GM18868 (cell line): ENCODE results near the gene RASA4B.
"Not testable (repeated sequence)": the region's sequence is repeated elsewhere in the genome, so short reads cannot be mapped to it uniquely, and the experiment has no call there.

ENCODE experiments used
- ATAC-seq: cut with Tn5 transposase; IDR thresholded peaks from one replicate; pipeline ENCODE4 v1.9.1; 2021; ENCODE audit warnings: mild to moderate bottlenecking, moderate library complexity; ENCODE audit not compliant: unreplicated experiment

Gene RASA4B

DNA sequence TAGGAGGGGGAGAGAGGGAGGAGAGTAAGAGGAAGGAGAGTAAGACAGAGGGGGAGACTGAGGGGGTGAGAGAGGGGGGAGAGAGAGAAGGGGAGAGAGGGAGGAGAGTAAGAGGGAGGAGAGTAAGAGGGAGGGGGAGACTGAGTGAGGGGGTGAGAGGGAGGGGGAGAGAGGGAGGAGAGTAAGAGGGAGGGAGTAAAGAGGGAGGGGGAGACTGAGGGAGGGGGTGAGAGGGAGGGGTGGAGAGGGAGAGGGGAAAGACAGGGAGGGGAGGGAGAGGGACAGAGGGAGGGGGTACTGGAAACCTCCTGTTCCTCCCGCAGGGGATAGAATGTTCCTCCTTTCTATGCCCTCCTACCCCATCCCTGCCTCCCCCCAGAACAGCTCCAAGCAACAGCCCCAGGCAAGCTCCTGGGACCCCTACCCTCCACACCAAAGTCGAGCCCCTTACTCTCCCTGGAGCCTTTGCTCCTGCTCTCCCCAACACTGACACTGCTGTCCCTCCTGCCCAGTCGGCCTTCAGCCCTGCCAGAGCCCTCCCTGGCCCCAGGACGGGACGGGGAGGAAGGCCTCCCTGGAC lies 4.8 kb downstream of the RASA4B start:
- not testable (repeated sequence) for ATAC-seq

DNA sequence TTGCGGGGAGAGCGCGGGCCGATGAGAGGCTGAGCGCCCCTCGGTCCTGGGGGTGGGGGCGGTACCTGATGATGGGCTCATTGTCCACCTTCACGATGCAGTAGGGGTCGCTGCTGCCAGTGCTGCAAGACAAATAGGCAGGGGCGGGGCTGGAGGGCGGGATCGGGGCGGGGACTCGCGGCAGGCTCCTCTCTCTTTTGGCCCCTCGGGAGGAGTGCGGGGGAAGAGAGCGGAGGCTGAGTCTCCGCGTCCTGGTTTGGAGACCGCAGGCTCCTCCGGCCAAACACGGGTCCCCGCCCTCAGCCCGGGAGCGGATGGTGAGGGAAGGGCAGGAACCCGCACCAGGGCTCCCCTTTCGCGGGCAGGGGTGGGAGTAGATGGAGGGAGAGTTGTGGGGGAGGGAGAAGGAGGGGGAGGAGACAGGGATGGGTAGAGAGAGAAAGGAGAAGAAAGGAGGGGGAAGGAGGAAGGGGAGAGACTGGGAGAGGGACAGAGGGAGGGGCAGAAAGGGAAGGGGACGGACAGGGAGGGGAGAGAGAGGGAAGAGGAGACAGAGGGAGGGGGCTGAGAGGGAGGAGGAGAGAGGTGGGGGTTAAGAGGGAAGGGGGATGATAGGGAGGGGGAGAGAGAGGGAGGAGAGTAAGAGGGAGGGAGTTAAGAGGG lies 5.6 kb downstream of the RASA4B start:
- peak; percentile 46 for ATAC-seq

DNA sequence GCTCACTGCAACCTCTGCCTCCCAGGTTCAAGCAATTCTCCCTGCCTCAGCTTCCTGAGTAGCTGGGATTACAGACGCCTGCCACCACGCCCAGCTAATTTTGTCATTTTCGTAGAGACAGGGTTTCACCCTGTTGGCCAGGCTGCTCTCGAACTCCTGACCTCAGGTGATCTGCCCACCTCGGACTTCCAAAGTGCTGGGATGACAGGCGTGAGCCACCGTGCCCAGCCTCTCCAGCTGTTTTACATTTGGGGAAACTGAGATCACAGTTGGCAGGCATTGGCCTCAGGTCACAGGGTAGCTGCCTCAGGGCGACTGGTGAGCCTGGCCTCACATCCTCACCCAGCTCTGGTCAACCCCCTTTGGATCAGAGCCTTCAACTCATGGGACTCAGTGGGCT lies 7.0 kb downstream of the RASA4B start:
- ATAC-seq: not testable (repeated sequence)

DNA sequence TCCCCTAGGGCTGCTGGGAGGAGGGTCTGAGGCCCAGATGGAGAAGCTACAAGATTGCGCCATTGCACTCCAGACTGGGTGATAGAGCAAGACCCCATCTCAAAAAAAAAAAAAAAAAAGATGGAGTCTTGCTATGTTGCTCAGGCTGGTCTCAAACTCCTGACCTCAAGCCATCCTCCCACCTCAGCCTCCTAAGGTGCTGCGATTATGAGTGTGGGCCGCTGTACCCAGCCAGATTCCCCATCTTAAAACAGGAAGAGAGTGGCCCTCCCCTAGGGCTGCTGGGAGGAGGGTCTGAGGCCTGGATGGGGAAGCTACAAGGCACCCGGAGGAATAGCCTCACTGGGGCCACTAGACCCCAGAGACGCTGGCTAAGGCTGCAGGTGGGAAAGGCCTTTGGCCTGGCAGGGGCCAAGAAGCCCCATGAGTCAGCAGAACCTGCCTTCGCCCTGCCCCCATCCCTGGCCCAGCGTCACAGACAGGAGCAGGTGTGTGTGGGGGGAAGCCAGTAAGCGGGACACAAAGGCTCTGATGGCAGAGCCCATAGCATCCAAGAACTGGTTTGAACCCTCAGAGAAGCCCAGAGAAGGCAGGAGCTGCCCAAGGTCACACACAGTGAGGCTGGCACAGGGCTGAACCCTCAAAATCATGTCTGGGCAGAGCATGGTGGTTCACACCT lies 10.0 kb downstream of the RASA4B start:
- not testable (repeated sequence) for ATAC-seq

DNA sequence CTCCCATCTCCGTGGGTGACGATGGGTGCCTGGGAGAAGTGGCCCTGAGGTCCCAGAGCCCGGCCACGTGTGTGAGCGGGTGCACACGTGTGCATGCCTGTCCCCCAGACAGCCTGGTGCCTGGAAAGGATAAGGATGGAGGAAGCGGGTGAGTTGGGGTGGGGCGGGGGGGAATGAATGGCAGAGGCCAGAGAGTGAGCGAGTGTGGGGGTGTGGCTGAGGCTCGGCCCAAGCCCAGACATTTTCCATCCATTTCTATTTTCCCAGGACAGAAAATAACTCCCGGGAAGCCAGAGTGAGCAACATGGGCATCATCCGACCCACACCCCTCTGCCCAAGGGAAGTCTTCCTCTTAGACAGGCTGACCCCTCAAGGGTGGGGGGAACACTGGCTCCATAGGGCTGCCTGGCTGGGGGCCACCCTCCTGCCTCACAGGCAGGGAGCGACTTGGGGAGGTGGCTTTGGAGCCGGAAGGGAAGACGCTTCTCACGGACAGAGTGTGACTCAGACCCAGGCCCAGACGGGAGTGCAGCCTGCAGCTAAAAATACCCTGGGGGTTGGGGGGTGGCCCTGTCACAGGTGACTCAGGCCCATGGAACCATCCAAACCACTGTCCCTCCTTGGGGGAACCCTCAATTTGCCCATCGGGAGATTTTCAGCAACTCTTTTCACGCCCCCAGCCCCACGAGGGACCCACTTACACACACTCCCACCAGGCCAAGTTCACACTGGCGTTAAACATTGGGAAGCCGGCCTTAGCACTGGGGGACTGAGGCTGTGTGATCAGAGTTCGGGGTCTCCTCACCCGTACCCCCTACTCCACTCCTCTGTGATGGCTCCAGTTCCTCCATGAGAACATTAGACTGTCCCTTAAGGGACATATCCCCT lies 12.0 kb downstream of the RASA4B start:
- not testable (repeated sequence) for ATAC-seq

DNA sequence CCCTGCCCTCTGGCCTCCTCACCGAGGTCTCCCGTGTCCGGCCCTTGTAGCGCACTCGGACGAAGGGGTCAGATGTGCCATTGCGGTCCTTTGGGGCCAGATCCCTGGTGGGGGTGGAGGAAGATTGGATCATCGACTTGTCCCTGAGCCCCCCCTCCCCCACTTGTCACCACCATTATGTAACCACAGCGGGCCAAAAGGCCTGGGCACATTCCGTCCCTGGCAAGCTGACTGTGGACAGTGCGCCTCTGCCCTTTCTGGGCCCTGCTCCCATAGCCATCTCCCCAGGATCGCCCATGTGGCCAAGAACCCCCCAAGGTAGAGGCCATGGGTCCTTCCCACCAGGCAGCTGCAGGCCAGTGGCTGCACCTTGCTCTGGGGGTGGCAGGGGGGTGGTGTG lies 14.4 kb downstream of the RASA4B start:
- ATAC-seq: not testable (repeated sequence)

DNA sequence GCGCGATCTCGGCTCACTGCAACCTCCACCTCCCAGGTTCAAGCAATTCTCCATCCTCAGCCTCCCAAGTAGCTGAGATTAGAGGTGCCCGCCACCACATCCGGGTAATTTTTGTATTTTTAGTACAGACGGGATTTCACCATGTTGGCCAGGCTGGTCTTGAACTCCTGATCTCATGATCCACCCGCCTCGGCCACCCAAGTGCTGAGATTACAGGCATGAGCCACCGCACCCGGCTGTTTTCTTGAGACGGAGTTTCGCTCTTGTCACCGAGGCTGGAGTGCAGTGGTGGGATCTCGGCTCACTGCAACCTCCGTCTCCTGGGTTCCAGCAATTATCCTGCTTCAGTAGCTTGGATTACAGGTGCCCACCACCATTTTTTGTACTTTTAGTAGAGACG lies 19.3 kb downstream of the RASA4B start:
- ATAC-seq: not testable (repeated sequence)

DNA sequence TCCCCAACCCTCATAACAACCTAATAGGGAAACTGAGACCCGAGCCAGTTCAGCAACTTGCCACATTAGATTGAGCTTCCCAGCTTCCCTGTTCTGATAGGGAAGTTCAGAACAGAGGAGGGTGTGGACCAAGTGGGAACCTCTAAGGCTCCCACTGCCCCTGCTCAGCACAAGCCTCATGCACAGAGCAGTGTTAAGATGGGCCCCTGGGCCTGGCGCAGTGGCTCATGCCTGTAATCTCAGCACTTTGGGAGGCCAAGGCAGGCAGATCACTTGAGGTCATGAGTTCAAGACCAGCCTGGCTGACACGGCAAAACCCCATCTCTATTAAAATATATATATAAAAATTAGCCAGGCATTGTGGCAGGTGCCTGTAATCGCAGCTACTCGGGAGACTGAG lies 20.3 kb downstream of the RASA4B start:
- not testable (repeated sequence) for ATAC-seq

DNA sequence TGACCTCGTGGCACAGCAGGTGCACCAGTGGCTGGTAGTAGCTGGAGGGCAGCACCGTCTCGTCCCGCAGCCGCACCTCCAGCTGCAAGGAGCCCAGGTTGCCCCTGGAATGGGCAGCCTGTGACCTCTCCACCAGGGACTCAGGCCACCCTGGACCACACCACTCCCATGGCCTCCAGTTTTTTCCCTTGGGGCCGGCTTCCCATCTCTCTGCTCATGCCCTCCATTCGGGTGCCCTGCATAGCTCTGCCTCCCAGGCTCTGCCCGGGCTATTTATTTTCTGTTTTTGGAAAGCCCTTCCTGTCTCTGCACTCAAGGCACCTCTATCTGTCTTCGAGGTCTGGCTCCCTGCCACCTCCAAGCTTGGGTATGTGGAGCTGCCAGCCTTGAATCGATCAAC lies 20.7 kb downstream of the RASA4B start:
- not testable (repeated sequence) for ATAC-seq

DNA sequence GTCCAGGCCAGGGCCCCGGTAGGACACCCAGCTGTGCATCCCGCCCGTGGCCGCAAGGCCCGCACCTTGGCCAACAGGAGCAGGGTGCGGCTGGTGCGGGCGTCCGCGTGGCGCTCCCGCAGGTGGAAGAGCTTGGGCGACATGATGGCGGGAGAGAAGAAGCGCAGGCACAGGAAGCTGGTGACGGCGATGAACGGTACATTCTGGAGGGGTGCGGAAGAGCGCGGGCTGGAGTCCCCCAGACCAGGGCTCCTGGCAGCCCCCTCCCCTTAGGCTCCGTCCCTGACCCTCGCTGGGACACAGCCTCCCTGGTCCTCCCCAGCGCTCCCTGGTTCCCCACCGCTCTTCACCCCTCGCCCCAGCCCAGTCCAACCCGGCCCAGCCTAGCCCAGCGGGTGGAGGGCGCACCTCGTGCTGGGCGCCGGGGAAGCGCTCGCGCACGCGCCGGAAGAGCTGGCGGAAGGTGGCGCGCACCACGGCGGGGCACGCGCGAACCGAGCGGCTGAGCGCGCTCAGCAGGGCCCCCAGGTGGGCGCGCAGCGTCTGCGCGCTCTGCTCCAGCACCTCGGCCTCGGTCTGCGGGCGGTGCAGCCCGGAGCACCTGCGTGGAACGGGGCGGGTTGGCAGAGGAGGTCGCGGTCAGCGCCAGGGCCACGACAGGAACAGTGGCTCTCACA lies 23.0 kb downstream of the RASA4B start:
- ATAC-seq: peak; percentile 70

DNA sequence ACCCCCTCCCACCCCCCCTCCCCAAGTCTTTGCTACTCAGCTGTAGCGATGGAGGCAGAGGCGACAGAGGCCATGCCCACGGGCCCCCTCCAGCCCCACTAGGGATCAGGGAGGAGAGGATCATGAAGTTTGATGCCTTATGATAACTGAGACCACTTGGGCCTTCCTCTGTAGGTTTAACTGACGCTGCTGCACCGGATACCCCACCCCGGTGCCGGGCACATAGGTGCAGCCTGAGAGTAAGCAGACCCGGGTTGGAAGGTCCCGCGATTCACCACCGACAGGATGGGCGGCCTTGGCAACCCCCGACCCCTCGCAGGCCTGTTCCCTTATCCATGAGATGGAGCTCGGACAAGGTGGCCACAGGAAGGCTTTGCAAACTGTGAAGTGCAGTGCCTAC lies 23.6 kb downstream of the RASA4B start:
- not testable (repeated sequence) for ATAC-seq

DNA sequence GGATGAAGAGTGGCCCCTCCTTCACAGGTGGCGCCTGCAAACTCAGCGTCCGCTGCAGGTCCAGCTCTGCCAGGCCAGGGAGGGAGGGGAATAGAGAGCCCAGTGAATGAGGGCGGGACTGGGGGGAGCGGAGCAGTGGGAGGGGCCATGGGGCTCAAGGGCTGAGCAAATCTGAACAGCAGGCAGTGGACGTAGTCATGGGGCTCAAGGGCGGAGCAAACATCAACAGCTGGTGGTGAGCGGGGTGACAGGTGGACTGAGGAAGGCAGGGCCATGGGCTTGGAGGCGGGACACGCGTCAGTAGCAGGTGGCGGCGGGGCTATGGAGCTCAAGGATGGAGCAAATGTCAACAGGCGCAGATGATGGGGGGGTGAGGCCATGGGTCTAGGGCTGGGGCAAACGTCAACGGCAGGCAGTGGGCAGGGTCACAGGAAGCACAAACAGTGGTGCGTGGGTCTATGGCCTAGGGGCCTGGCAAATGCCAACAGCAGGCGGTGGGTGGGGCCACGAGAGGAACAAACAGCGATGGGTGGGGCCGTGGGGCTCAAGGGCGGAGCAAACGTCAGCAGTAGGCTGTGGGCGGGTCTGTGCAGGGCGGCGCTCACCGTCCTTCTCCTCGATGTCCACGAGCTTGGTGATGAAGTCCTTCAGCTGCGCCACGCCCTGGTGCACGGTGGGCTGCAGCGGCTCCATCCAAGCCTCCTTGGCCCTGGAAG lies 24.2 kb downstream of the RASA4B start:
- peak; percentile 53 for ATAC-seq

DNA sequence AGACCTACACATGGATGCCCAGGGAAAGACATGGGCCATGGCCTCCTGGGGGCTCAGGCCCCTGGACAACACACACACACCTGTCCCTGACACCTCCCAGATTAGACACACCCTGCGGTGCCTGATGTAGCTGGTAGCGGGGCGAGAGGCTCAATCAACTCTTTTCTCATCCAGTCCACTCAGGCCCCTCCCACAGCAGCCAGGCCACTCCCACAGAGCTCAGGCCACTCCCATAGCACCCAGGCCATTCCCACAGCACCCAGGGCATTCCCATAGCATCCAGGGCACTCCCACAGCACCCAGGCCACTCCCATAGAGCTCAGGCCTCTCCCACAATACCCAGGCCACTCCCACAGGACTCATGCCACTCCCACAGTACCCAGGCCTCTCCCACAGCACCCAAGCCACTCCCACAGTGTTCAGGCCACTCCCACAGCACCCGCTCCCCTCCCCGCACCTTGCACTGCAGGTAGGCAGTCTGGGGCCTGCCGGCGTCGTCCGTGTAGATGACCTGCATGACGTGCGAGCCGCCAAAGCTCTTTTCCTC lies 27.0 kb downstream of the RASA4B start:
- ATAC-seq: peak; percentile 51

DNA sequence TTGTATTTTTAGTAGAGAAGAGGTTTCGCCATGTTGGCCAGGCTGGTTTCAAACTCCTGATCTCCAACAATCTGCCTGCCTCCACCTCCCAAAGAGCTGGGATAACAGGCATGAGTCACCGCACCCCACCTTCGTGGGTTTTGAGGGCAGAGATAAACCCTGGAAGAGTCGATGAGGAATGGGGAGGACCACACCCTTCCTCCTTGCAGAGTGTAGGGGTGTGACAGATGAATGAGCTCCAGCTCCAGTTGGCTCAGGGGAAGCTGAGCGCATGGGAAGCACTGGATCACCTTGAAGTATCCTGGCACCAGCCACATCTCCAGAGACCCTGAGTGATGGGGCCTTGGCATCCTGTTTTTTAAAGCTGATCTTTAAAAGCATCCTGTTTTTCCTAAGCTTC lies 33.3 kb downstream of the RASA4B start:
- ATAC-seq: not testable (repeated sequence)

DNA sequence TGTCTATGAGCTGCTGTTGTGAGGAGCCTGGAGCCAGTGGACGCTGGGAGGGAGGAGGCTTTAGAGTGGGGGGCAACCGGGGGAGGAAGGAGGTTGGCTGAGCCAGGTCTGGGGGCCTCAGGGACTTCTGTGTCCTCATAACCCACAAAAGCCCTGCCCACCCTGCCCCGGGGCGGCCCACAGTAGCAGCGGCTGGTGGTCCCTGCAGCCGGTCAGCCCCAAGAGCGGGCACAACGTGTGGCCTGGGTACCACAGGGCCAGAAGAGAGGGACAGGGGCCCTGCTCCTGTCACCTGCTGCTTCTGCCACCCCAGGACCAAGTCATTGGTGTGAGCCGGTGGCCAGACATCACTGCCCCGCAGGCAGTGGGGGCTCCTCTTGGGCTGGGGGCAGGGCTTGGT lies 35.6 kb downstream of the RASA4B start:
- not testable (repeated sequence) for ATAC-seq

DNA sequence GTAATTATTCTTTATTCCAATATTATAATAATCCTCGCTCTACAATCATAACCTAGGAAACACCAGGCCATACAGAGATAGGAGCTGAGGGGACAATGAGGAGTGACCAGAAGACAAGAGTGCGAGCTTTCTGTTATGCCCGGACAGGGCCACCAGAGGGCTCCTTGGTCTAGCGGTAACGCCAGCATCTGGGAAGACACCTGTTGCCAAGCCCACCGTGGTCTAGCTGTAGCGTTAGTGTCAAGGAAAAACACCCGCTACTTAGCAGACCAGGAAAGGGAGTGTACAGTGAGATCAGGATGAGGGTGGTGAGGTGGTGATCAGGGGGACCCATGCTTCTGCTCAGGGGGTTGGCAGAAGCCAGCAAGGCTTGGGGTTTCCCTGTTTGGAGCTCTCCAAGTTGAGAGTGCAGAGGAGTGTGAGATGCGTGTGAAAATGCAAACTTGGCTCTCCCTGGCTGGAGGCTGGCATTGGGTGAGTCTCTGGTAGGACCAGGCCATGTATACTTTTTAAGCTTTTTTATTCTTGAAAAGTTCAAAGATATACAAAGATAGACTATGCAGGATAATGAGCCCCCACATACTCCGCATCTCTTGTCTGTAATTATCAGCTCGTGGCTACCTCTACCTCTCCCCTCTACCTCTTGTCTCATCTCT lies 37.5 kb downstream of the RASA4B start:
- not testable (repeated sequence) for ATAC-seq

DNA sequence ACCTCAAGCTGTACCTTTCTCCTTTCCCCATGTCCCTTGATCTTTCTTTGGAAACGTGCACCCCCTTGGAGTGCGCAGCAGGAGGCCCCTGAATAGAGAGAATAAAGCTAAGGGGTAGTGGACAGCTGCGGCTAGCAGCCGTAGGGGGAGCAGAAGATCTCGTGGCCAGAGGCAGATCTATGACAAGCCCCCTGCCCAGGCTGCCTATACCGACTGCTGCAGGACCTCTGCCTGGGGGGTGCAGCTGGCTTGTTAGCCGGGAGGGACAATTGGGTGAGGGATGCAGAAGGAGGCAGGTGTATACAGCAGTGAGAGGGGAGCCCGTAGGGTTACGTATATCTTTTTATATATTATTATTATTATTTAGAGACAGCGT lies 38.4 kb downstream of the RASA4B start:
- peak; percentile 30 for ATAC-seq

DNA sequence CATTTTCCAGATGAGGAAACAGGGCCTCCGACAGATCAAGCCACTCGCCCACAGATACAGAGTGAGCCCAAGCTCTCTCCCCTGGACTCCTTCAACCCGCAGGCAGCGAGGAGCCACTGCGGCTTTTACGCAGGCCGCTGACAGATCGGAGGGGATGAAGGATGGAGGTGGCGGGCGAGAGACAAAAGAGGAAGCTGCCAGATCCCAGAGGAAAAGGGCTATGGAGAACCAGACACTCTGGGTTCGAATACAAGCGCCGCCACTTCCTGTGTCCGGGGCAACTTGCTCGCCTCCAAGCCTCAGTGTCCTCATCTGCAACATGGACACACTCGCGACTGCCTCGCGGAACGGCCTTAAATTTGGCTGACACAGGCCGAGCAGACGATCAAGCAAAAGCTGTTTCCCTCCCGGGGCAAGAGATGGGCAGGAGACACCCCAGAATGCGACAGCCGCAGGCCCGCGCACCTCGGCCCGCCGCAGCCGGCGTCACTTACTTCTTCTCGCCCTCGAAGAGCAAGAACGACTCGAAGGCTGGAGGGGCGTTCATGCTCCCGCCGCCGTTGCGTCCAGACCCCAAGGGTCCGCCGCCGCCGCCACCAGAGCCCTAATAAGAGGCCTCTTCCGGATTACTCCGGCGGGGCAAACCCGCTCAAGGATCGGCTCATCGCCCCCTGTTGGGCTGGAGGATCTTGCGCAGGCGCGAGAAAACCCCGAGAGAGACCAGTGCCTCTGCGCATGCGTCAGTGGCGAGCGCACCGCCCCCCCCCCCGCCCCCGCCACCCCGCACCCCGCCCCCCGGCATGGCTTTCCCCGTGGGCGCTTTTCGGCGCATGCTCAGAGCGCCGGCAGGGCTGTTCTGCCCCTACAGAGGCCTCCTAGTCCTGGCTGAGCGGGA lies 39.0 kb downstream of the RASA4B start, which contains the start of gene POLR2J:
TSS of gene POLR2J (minus strand) at position 609 of the 895 bp plus-strand sequence. CDS start at position 547, 62 bp downstream.
- ATAC-seq: peak; percentile 82
